Activated naive CD4-positive, alpha-beta T cell treated with anti-CD3 and anti-CD28 coated beads, Interleukin-2, amount 50 U/mL, for 24 hours (primary cell): ENCODE results near the gene NCOA1.
"Not testable (repeated sequence)": the region's sequence is repeated elsewhere in the genome, so short reads cannot be mapped to it uniquely, and the experiment has no call there.

Source experiments
- H3K27ac Mint-ChIP-seq: one replicate; pipeline ENCODE4 v1.8.0; 2021; ENCODE audit warnings: mild to moderate bottlenecking, mixed read lengths
- H3K27me3 Mint-ChIP-seq: one replicate; pipeline ENCODE4 v1.8.0; 2021; ENCODE audit warnings: mixed read lengths
- H3K36me3 Mint-ChIP-seq: one replicate; pipeline ENCODE4 v1.8.0; 2021; ENCODE audit warnings: mixed read lengths
- H3K4me1 Mint-ChIP-seq: one replicate; pipeline ENCODE4 v1.8.0; 2021; ENCODE audit warnings: mixed read lengths
- H3K4me3 Mint-ChIP-seq: one replicate; pipeline ENCODE4 v1.8.0; 2021; ENCODE audit warnings: mild to moderate bottlenecking, mixed read lengths
- H3K9me3 Mint-ChIP-seq: one replicate; pipeline ENCODE4 v1.8.0; 2021; ENCODE audit warnings: mixed read lengths

The NCOA1 gene

GRCh38 chr2:24785671-24786321 lies 294.7 kb downstream of the NCOA1 start:
- Mint-ChIP-seq H3K27me3 (peaks cover 2% of the 10 kb centered on the region), H3K36me3 (peaks cover 8% of the 10 kb centered on the region), H3K4me3 (no peak overlapping the region), H3K9me3 (no peaks in the 10 kb centered on the region), H3K27ac (no peak overlapping the region), H3K4me1 (no peaks in the 10 kb centered on the region)

GRCh38 chr2:24787532-24787931 lies 296.5 kb downstream of the NCOA1 start:
- Mint-ChIP-seq H3K27ac (peak overlapping the region; percentile 20), H3K9me3 (no peaks in the 10 kb centered on the region), H3K36me3 (peaks cover 8% of the 10 kb centered on the region)

GRCh38 chr2:24788816-24789215 lies 297.8 kb downstream of the NCOA1 start:
- Mint-ChIP-seq H3K4me3 (no peak overlapping the region), H3K27me3 (no peaks in the 10 kb centered on the region), H3K27ac (no peak overlapping the region), H3K4me1 (peaks cover 14% of the 10 kb centered on the region), H3K9me3 (no peaks in the 10 kb centered on the region), H3K36me3 (peaks cover 6% of the 10 kb centered on the region)

More at GRCh38 chr2:24787532-24787931, 296.5 kb downstream of the NCOA1 start:
- H3K27me3 Mint-ChIP-seq: no peaks in the 10 kb centered on the region
- H3K4me3 Mint-ChIP-seq: no peak overlapping the region
- peaks cover 4% of the 10 kb centered on the region for H3K4me1 Mint-ChIP-seq

- Mint-ChIP-seq H3K4me1 (peaks cover 23% of the 10 kb centered on the region), H3K27ac (no peak overlapping the region), H3K9me3 (no peaks in the 10 kb centered on the region), H3K36me3 (peaks cover 6% of the 10 kb centered on the region), H3K4me3 (peak overlapping the region; percentile 15), H3K27me3 (no peaks in the 10 kb centered on the region)
Observed at GRCh38 chr2:24791452-24791851, 300.4 kb downstream of the NCOA1 start.

- peak overlapping the region; percentile 97 for H3K4me3 Mint-ChIP-seq
- H3K9me3 Mint-ChIP-seq: no peaks in the 10 kb centered on the region
- H3K27ac Mint-ChIP-seq: peak overlapping the region; percentile 99
- no peaks in the 10 kb centered on the region for H3K27me3 Mint-ChIP-seq
- H3K36me3 Mint-ChIP-seq: peaks cover 6% of the 10 kb centered on the region
- H3K4me1 Mint-ChIP-seq: peaks cover 30% of the 10 kb centered on the region
Observed at GRCh38 chr2:24792542-24792873, 301.5 kb downstream of the NCOA1 start.

GRCh38 chr2:24792874-24793760 lies 302.1 kb downstream of the NCOA1 start, which contains the start of the genes CENPO and PTRHD1:
CENPO (plus strand) TSS chr2:24793425; CDS start chr2:24793920, 495 bp downstream.
PTRHD1 (minus strand) TSS chr2:24793391; CDS start chr2:24793377, 14 bp downstream.
- H3K27me3 Mint-ChIP-seq: no peaks in the 10 kb centered on the region
- H3K9me3 Mint-ChIP-seq: no peaks in the 10 kb centered on the region
- H3K4me3 Mint-ChIP-seq: peak within 1 kb of the TSS; percentile 97
- peaks cover 36% of the 10 kb centered on the region for H3K4me1 Mint-ChIP-seq
- peak within 1 kb of the TSS; percentile 99 for H3K27ac Mint-ChIP-seq
- H3K36me3 Mint-ChIP-seq: peaks cover 8% of the 10 kb centered on the region

GRCh38 chr2:24793761-24794435 lies 302.8 kb downstream of the NCOA1 start:
- no peaks in the 10 kb centered on the region for H3K27me3 Mint-ChIP-seq
- H3K27ac Mint-ChIP-seq: peak overlapping the region; percentile 99
- peaks cover 7% of the 10 kb centered on the region for H3K36me3 Mint-ChIP-seq
- H3K4me1 Mint-ChIP-seq: peaks cover 36% of the 10 kb centered on the region
- H3K4me3 Mint-ChIP-seq: peak overlapping the region; percentile 97
- no peaks in the 10 kb centered on the region for H3K9me3 Mint-ChIP-seq

- peaks cover 31% of the 10 kb centered on the region for H3K4me1 Mint-ChIP-seq
- peak overlapping the region; percentile 4 for H3K27ac Mint-ChIP-seq
Observed at GRCh38 chr2:24797644-24798043, 306.6 kb downstream of the NCOA1 start.

GRCh38 chr2:24800487-24800886 lies 309.4 kb downstream of the NCOA1 start:
- Mint-ChIP-seq H3K4me1 (peaks cover 17% of the 10 kb centered on the region), H3K36me3 (peaks cover 22% of the 10 kb centered on the region)
- not testable (repeated sequence) for H3K27me3 Mint-ChIP-seq, H3K9me3 Mint-ChIP-seq, H3K27ac Mint-ChIP-seq, H3K4me3 Mint-ChIP-seq

More at GRCh38 chr2:24797644-24798043, 306.6 kb downstream of the NCOA1 start:
- H3K4me3 Mint-ChIP-seq: no peak overlapping the region
- H3K36me3 Mint-ChIP-seq: peaks cover 11% of the 10 kb centered on the region
- H3K9me3 Mint-ChIP-seq: no peaks in the 10 kb centered on the region
- H3K27me3 Mint-ChIP-seq: no peaks in the 10 kb centered on the region

GRCh38 chr2:24805811-24806660 lies 315.0 kb downstream of the NCOA1 start:
- Mint-ChIP-seq H3K4me1 (peaks cover 17% of the 10 kb centered on the region), H3K36me3 (peaks cover 25% of the 10 kb centered on the region)
- not testable (repeated sequence) for H3K27ac Mint-ChIP-seq, H3K4me3 Mint-ChIP-seq, H3K27me3 Mint-ChIP-seq, H3K9me3 Mint-ChIP-seq

- Mint-ChIP-seq H3K4me1 (peaks cover 17% of the 10 kb centered on the region), H3K9me3 (no peaks in the 10 kb centered on the region), H3K4me3 (no peak overlapping the region), H3K27ac (no peak overlapping the region), H3K36me3 (peaks cover 25% of the 10 kb centered on the region), H3K27me3 (no peaks in the 10 kb centered on the region)
Observed at GRCh38 chr2:24806661-24807036, 315.6 kb downstream of the NCOA1 start.

GRCh38 chr2:24809316-24810007 lies 318.4 kb downstream of the NCOA1 start:
- Mint-ChIP-seq H3K4me3 (no peak overlapping the region), H3K36me3 (peaks cover 19% of the 10 kb centered on the region), H3K9me3 (no peaks in the 10 kb centered on the region), H3K4me1 (peaks cover 13% of the 10 kb centered on the region), H3K27me3 (no peaks in the 10 kb centered on the region), H3K27ac (peak overlapping the region; percentile 44)

GRCh38 chr2:24813691-24814137 lies 322.7 kb downstream of the NCOA1 start:
- H3K4me1 Mint-ChIP-seq: peaks cover 7% of the 10 kb centered on the region
- H3K4me3 Mint-ChIP-seq: no peak overlapping the region
- H3K9me3 Mint-ChIP-seq: no peaks in the 10 kb centered on the region
- no peak overlapping the region for H3K27ac Mint-ChIP-seq
- peaks cover 3% of the 10 kb centered on the region for H3K36me3 Mint-ChIP-seq
- no peaks in the 10 kb centered on the region for H3K27me3 Mint-ChIP-seq

GRCh38 chr2:24814516-24814915 lies 323.5 kb downstream of the NCOA1 start:
- H3K36me3 Mint-ChIP-seq: peaks cover 5% of the 10 kb centered on the region
- H3K27ac Mint-ChIP-seq: no peak overlapping the region
- no peaks in the 10 kb centered on the region for H3K9me3 Mint-ChIP-seq
- no peaks in the 10 kb centered on the region for H3K4me1 Mint-ChIP-seq
- H3K27me3 Mint-ChIP-seq: no peaks in the 10 kb centered on the region
- no peak overlapping the region for H3K4me3 Mint-ChIP-seq
